HG03135 (cell line): ENCODE data around the gene NUP210.

Experiments used
- ATAC-seq: cut with Tn5 transposase; IDR thresholded peaks from one replicate; pipeline ENCODE4 v1.9.1; 2021; ENCODE audit warnings: mild to moderate bottlenecking, moderate library complexity; ENCODE audit not compliant: unreplicated experiment

NUP210 gene

GRCh38 chr3:13407926-13408325, 12.2 kb downstream of the NUP210 start:
- ATAC-seq, result no peak

- no peak for ATAC-seq
Measured at GRCh38 chr3:13407475-13407874, 12.6 kb downstream of the NUP210 start.

- no peak for ATAC-seq
Measured at GRCh38 chr3:13406190-13406589, 13.9 kb downstream of the NUP210 start.

GRCh38 chr3:13405614-13406013, 14.5 kb downstream of the NUP210 start:
- ATAC-seq, result no peak

GRCh38 chr3:13404626-13405452, 15.3 kb downstream of the NUP210 start:
- ATAC-seq, result no peak

- ATAC-seq, result no peak
Measured at GRCh38 chr3:13403847-13404246, 16.3 kb downstream of the NUP210 start.

GRCh38 chr3:13403213-13403819, 16.8 kb downstream of the NUP210 start:
- ATAC-seq, result no peak

GRCh38 chr3:13401149-13401548, 19.0 kb downstream of the NUP210 start:
- no peak for ATAC-seq

- ATAC-seq, result no peak
Measured at GRCh38 chr3:13400114-13400673, 19.9 kb downstream of the NUP210 start.

GRCh38 chr3:13399603-13400002, 20.5 kb downstream of the NUP210 start:
- no peak for ATAC-seq

- ATAC-seq, result no peak
Measured at GRCh38 chr3:13397316-13397715, 22.8 kb downstream of the NUP210 start.

- no peak for ATAC-seq
Measured at GRCh38 chr3:13394363-13394762, 25.8 kb downstream of the NUP210 start.

GRCh38 chr3:13393427-13394360, 26.4 kb downstream of the NUP210 start:
- no peak for ATAC-seq

GRCh38 chr3:13391308-13391707, 28.8 kb downstream of the NUP210 start:
- no peak for ATAC-seq

- ATAC-seq, result no peak
Measured at GRCh38 chr3:13389378-13389777, 30.7 kb downstream of the NUP210 start.

- no peak for ATAC-seq
Measured at GRCh38 chr3:13388816-13389215, 31.3 kb downstream of the NUP210 start.

- ATAC-seq, result no peak
Measured at GRCh38 chr3:13385373-13385965, 34.7 kb downstream of the NUP210 start.

GRCh38 chr3:13380971-13381370, 39.2 kb downstream of the NUP210 start:
- ATAC-seq, result no peak

- no peak for ATAC-seq
Measured at GRCh38 chr3:13379201-13379830, 40.8 kb downstream of the NUP210 start.

- peak; percentile 58 for ATAC-seq
Measured at GRCh38 chr3:13378155-13378554, 42.0 kb downstream of the NUP210 start.
